ENCODE results near the gene RABL3.

GRCh38 chr3:120652281-120652680, 90.0 kb downstream of the RABL3 start:
- TF ChIP-seq CTCF (IDR thresholded peaks at IDR 0.05) = no peak
- TF ChIP-seq POLR2A (IDR thresholded peaks at IDR 0.05) = no peak

Measured in uterus (tissue), 2 donors.